A549 treated with AZD2906 at 1 μM for 4 hours (cell line): ENCODE results near the gene CCDC190. TPM values are rescaled to one million over a fixed set of nuclear protein-coding genes. Genes with fewer than 3 reads are reported as not detected.

ENCODE experiments used
- total RNA-seq: library from RNA; stranded (reverse); fragments of 200-300 nt; extraction: Qiagen RNA extraction; gene quantifications from 5 replicates; pipeline ENCODE4 v1.2.3, GENCODE V29; 2022

CCDC190 gene, protein sequence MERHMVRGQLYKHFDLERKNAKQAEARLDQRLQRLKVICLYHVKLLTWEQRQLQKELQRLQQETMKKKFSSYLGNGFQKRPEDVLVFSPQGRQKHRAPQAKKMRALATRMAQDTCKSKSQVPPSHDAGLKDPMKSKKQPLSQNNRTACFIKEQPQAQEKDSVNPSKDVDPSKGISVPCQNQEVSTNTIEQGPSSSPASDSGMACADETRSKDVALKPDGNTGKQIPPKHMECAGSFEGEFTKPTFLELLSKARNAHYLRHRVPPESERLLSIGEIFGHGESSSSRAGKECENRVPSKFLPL
- total RNA-seq, result not detected in 5 replicates

DNA sequence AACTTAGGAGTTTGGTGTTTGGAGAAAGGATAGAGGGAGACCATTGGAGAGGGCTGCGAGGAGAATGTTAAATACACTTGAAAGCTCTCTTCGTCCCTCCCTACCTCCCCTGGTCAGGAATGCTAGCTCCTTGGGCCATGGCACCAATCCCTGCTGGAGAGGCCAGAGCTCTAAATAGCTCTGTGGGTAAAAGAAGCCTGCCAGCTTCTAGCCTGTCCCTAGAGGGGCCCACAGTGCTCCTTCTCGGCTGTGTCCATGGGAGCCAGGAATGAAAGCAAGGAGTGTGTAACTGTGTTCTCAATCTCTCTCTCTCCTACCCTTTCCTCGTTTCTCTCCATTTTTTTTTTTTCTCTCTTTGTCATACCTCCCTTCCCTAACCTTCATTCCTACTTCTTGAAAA lies at the start of gene CCDC190:
CCDC190 (minus strand) TSS at position 75 of the 400 bp plus-strand sequence. CDS start 1,529 bp downstream, outside the sequence.

Other genes with a start within 250 kb of the CCDC190 start
- 0.32 to 0.69 TPM (median 0.44 TPM) in 5 replicates for gene DDR2, start 228.7 kb downstream of the CCDC190 start, total RNA-seq
- gene HSD17B7, start 70.5 kb downstream of the CCDC190 start, total RNA-seq, result 8.0 to 9.6 TPM (median 9.0 TPM) in 5 replicates
- gene RGS4, start 208.2 kb upstream of the CCDC190 start, total RNA-seq, result 0.10 TPM in 1 of 5 replicates, not detected in the others